ENCODE measurements around the gene MAST4. TPM values are rescaled to one million over a fixed set of nuclear protein-coding genes. Genes with fewer than 3 reads are reported as not detected.
A peak's percentile ranks its signal among the peaks of the same experiment; 100 is the strongest.

Gene MAST4
- total and polyA plus RNA-seq, 2 of the 13 experiments (the other 11 are each of a cell fraction or from before 2014, with no cell fraction given): 3.4 to 3.7 TPM

DNA sequence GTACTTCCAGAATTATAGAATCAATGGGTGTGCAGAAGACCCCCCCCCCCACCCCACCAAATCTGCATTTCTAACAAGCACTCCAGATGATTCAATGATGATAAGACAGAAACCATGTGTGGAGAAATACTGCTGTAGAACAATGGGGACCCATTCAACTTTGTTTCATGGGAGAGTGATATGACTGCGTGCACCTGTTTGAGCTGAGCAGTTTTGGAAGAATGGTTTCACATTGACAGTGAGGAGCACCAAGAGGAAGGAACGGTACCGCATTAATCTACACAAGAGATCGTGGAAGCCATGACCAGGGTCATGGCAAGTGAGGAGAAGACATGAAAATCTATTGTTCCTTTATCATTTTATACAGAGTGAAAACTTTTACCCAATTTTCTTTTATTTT, 397.7 kb downstream of the MAST4 start:
- no peaks in the 10 kb centered on the region for H3K9me3 ChIP-seq (ENCODE audit: low read length)
- BruUV-seq (replicated peaks): no TSS peak
- 72% methylated on average over 4 of the region's 4 CpGs for WGBS (ENCODE audit: low lambda C conversion rate)
- in situ Hi-C loops (cut with HindIII; ENCODE audit: extremely low pct_ligation_motif_present, low pct_unique_long_range_greater_than_20kb): no loop called here
- FAIRE-seq (no peak), DNase-seq (ENCODE audit: low spot score) (peak; percentile 51), ATAC-seq (no peak; the same call in 2 of the 3 replicates)
- ChIA-PET CTCF (ENCODE audit: low intra/inter-chr PET ratio, low total read pairs) (no interaction called here), POLR2A (interaction anchor here (1.6 to 3.9 kb wide), 4 partner anchors 9 to 150 kb away, joined by 5 to 21 read pairs (median 8); no protein-coding TSS in a partner anchor)
- H3K36me3 ChIP-seq (replicated peaks in 1 of 2; ENCODE audit: control insufficient read depth in 1 of 2, insufficient read depth in 2 of 2, low read length in 2 of 2): no peaks in the 10 kb centered on the region
- H2AFZ ChIP-seq (ENCODE audit: low read length): no peak overlapping the region
- TF ChIP-seq ZNF205 (CRISPR knock-in tag; IDR thresholded peaks at IDR 0.05) (no peak), SOX13 (IDR thresholded peaks at IDR 0.05) (no peak), SOX13 (CRISPR knock-in tag; conservative IDR thresholded peaks at IDR 0.05 in 1 of 2, IDR thresholded peaks at IDR 0.05 in 1 of 2) (peak in 1 of 2 experiments; percentile 37; a peak in 1 of 4 replicates)
- no peak overlapping the region for H3K27ac ChIP-seq (ENCODE audit: extremely low read length, insufficient read depth, low read length)
- H3K4me2 ChIP-seq (ENCODE audit: low read depth, low read length): peak overlapping the region; percentile 24; the same call in 1 of the 2 replicates
- H3K4me3 ChIP-seq (replicated peaks in 1 of 3; ENCODE audit: insufficient read depth in 1 of 3, low read depth in 2 of 3, low read length in 3 of 3): no peak overlapping the region; a peak in 1 of 6 replicates
- intact Hi-C loops (cut with micrococcal nuclease; ENCODE audit: unreplicated experiment): loop anchor here (5.0 kb wide), 1 partner anchor 148 kb away; no protein-coding TSS in a partner anchor
- H3K9ac ChIP-seq (ENCODE audit: insufficient read depth, low read depth, low read length): no peak overlapping the region
- H3K27me3 ChIP-seq (ENCODE audit: control insufficient read depth in 1 of 2, insufficient read depth in 2 of 2, low read length in 2 of 2): no peaks in the 10 kb centered on the region
- H3K79me2 ChIP-seq (ENCODE audit: insufficient read depth, low read length): no peaks in the 10 kb centered on the region
- no peaks in the 10 kb centered on the region for H4K20me1 ChIP-seq (ENCODE audit: insufficient read depth, low read length)
- peaks cover 43% of the 10 kb centered on the region for H3K4me1 ChIP-seq (ENCODE audit: insufficient read depth, low read length)

- Histone ChIP-seq H3K9me3 (ENCODE audit: low read length) (no peaks in the 10 kb centered on the region), H4K20me1 (ENCODE audit: insufficient read depth, low read length) (no peaks in the 10 kb centered on the region), H3K27me3 (ENCODE audit: control insufficient read depth in 1 of 2, insufficient read depth in 2 of 2, low read length in 2 of 2) (no peaks in the 10 kb centered on the region), H3K4me2 (ENCODE audit: low read depth, low read length) (peak overlapping the region; percentile 62), H3K4me3 (replicated peaks in 1 of 3; ENCODE audit: insufficient read depth in 1 of 3, low read depth in 2 of 3, low read length in 3 of 3) (peak overlapping the region in 2 of 3 experiments; percentile 26 to 41; a peak in 2 of 6 replicates), H3K4me1 (ENCODE audit: insufficient read depth, low read length) (peaks cover 39% of the 10 kb centered on the region), H3K9ac (ENCODE audit: insufficient read depth, low read depth, low read length) (peak overlapping the region; percentile 0; the same call in 1 of the 2 replicates), H3K36me3 (replicated peaks in 1 of 2; ENCODE audit: control insufficient read depth in 1 of 2, insufficient read depth in 2 of 2, low read length in 2 of 2) (no peaks in the 10 kb centered on the region), H3K27ac (ENCODE audit: extremely low read length, insufficient read depth, low read length) (peak overlapping the region; percentile 52), H2AFZ (ENCODE audit: low read length) (no peak overlapping the region), H3K79me2 (ENCODE audit: insufficient read depth, low read length) (no peaks in the 10 kb centered on the region)
- peak; percentile 84 for DNase-seq (ENCODE audit: low spot score)
- WGBS (ENCODE audit: low lambda C conversion rate): 4% methylated on average over 2 of the region's 2 CpGs
- ChIA-PET POLR2A (interaction anchor here (1.2 to 3.9 kb wide), 5 partner anchors 8 to 149 kb away, joined by 4 to 21 read pairs (median 5); no protein-coding TSS in a partner anchor), CTCF (ENCODE audit: low intra/inter-chr PET ratio, low total read pairs) (no interaction called here)
- no TSS peak for BruUV-seq (replicated peaks)
- intact Hi-C loops (cut with micrococcal nuclease; ENCODE audit: unreplicated experiment) (loop anchor here (1.0 to 5.0 kb wide), 2 partner anchors 10 to 148 kb away; no protein-coding TSS in a partner anchor), in situ Hi-C loops (cut with HindIII; ENCODE audit: extremely low pct_ligation_motif_present, low pct_unique_long_range_greater_than_20kb) (no loop called here)
- peak; percentile 92 for ATAC-seq
- FAIRE-seq: no peak
- TF ChIP-seq JUND (CRISPR knock-in tag; IDR thresholded peaks at IDR 0.05): no peak
- no peak for TF ChIP-seq SMC3 (IDR thresholded peaks at IDR 0.05; ENCODE audit: low read length)
- peak; percentile 55 for TF ChIP-seq ARID5B (CRISPR knock-in tag; IDR thresholded peaks at IDR 0.05)
- no peak for TF ChIP-seq HNF4A (CRISPR knock-in tag; IDR thresholded peaks at IDR 0.05)
- TF ChIP-seq SRY (CRISPR knock-in tag; IDR thresholded peaks at IDR 0.05): no peak
- peak; percentile 76 for TF ChIP-seq FOSL2 (CRISPR knock-in tag; IDR thresholded peaks at IDR 0.05)
- TF ChIP-seq, protein P1, sequence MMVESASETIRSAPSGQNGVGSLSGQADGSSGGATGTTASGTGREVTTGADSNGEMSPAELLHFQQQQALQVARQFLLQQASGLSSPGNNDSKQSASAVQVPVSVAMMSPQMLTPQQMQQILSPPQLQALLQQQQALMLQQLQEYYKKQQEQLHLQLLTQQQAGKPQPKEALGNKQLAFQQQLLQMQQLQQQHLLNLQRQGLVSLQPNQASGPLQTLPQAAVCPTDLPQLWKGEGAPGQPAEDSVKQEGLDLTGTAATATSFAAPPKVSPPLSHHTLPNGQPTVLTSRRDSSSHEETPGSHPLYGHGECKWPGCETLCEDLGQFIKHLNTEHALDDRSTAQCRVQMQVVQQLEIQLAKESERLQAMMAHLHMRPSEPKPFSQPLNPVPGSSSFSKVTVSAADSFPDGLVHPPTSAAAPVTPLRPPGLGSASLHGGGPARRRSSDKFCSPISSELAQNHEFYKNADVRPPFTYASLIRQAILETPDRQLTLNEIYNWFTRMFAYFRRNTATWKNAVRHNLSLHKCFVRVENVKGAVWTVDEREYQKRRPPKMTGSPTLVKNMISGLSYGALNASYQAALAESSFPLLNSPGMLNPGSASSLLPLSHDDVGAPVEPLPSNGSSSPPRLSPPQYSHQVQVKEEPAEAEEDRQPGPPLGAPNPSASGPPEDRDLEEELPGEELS (CRISPR knock-in tag; IDR thresholded peaks at IDR 0.05): no peak
- TF ChIP-seq ZNF619 (CRISPR knock-in tag; IDR thresholded peaks at IDR 0.05): no peak
- no peak for TF ChIP-seq SOX13 (IDR thresholded peaks at IDR 0.05)
- peak in 1 of 2 experiments; percentile 36; a peak in 1 of 4 replicates for TF ChIP-seq SOX13 (CRISPR knock-in tag; conservative IDR thresholded peaks at IDR 0.05 in 1 of 2, IDR thresholded peaks at IDR 0.05 in 1 of 2)
- no peak for TF ChIP-seq ZNF598 (CRISPR knock-in tag; IDR thresholded peaks at IDR 0.05; ENCODE audit: borderline replicate concordance)
- TF ChIP-seq NFIC (IDR thresholded peaks at IDR 0.05; ENCODE audit: low read length): peak; percentile 44; the same call in 1 of the 2 replicates
Measured at GRCh38 chr5:66994790-66995189, 398.6 kb downstream of the MAST4 start.

All from HepG2 (cell line).